ENCODE measurements around the gene KIAA0753. TPM values are rescaled to one million over a fixed set of nuclear protein-coding genes. Genes with fewer than 3 reads are reported as not detected.

Gene KIAA0753
- total and polyA plus RNA-seq, 9 donors: 12.1 to 32.3 (median 19.2) TPM

GRCh38 chr17:6684460-6684783 is 43.9 kb upstream of the KIAA0753 start:
- Histone ChIP-seq H3K9me3 (no peaks in the 10 kb centered on the region), H3K4me1 (ENCODE audit: insufficient read depth) (no peaks in the 10 kb centered on the region), H3K4me3 (no peak overlapping the region), H3K36me3 (no peaks in the 10 kb centered on the region), H3K27ac (no peak overlapping the region), H3K27me3 (no peaks in the 10 kb centered on the region)
- DNase-seq: no peak
- intact Hi-C loops (cut with DNase I): no loop called here
- TF ChIP-seq, protein P1, sequence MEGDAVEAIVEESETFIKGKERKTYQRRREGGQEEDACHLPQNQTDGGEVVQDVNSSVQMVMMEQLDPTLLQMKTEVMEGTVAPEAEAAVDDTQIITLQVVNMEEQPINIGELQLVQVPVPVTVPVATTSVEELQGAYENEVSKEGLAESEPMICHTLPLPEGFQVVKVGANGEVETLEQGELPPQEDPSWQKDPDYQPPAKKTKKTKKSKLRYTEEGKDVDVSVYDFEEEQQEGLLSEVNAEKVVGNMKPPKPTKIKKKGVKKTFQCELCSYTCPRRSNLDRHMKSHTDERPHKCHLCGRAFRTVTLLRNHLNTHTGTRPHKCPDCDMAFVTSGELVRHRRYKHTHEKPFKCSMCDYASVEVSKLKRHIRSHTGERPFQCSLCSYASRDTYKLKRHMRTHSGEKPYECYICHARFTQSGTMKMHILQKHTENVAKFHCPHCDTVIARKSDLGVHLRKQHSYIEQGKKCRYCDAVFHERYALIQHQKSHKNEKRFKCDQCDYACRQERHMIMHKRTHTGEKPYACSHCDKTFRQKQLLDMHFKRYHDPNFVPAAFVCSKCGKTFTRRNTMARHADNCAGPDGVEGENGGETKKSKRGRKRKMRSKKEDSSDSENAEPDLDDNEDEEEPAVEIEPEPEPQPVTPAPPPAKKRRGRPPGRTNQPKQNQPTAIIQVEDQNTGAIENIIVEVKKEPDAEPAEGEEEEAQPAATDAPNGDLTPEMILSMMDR (IDR thresholded peaks at IDR 0.05): no peak
- TF ChIP-seq POLR2A (IDR thresholded peaks at IDR 0.05) (no peak), EP300 (IDR thresholded peaks at IDR 0.05) (no peak)
- 63 to 69% (median 67%) methylated on average over 7 of the region's 7 CpGs for WGBS, 3 donors

DNA sequence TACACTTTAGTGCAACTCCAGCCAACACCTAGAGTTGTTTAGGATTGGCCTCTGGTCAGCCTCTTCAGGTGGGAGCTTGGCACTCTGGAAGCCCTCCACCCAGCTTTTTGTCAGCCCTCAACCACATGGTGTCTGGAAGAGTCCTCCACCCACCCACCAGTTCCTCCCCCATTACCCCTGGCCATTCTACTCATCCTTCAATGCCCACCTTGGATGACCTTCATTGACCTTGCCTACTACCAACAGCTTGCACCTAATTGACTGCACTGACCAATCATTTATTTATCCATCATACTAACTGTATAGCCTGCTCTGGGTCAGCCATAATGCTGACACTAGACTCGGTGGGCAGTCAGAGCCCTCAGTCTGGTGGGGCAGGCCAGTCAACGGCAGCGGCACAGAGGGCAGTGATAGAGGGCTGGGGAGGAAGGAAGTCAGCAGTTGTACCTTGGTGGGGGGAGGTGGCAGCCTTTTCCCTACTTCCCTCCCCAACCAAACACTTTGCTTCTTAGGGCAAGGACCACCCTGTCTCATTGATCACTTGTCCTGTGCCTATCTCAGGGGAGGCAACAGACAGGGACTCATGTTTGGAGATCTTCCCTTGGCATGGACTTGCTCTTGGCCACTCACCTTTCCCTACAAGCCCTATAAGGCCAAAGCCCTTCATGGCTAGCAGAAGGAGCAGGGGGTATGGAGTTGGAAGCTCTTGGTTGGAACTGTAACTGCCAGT is 43.4 kb upstream of the KIAA0753 start:
- DNase-seq: no peak
- H3K27ac ChIP-seq: no peak overlapping the region
- H3K27me3 ChIP-seq: no peaks in the 10 kb centered on the region
- H3K4me1 ChIP-seq (ENCODE audit: insufficient read depth): no peaks in the 10 kb centered on the region
- no peaks in the 10 kb centered on the region for H3K9me3 ChIP-seq
- H3K4me3 ChIP-seq: no peak overlapping the region
- TF ChIP-seq POLR2A (IDR thresholded peaks at IDR 0.05) (no peak), EP300 (IDR thresholded peaks at IDR 0.05) (no peak)
- TF ChIP-seq, protein P1 (IDR thresholded peaks at IDR 0.05): no peak
- intact Hi-C loops (cut with DNase I): no loop called here
- H3K36me3 ChIP-seq: no peaks in the 10 kb centered on the region
- 90 to 94% (median 92%) methylated on average over 3 of the region's 3 CpGs for WGBS, 3 donors

GRCh38 chr17:6683081-6683684 is 42.7 kb upstream of the KIAA0753 start:
- H3K27ac ChIP-seq: no peak overlapping the region
- TF ChIP-seq POLR2A (IDR thresholded peaks at IDR 0.05) (no peak), EP300 (IDR thresholded peaks at IDR 0.05) (no peak)
- TF ChIP-seq, protein P1 (IDR thresholded peaks at IDR 0.05): no peak
- H3K9me3 ChIP-seq: no peaks in the 10 kb centered on the region
- WGBS, 3 donors: 90 to 95% (median 93%) methylated on average over 3 of the region's 3 CpGs
- H3K36me3 ChIP-seq: no peaks in the 10 kb centered on the region
- no peak overlapping the region for H3K4me3 ChIP-seq
- no peaks in the 10 kb centered on the region for H3K27me3 ChIP-seq
- no peaks in the 10 kb centered on the region for H3K4me1 ChIP-seq (ENCODE audit: insufficient read depth)
- intact Hi-C loops (cut with DNase I): no loop called here
- DNase-seq: no peak

DNA sequence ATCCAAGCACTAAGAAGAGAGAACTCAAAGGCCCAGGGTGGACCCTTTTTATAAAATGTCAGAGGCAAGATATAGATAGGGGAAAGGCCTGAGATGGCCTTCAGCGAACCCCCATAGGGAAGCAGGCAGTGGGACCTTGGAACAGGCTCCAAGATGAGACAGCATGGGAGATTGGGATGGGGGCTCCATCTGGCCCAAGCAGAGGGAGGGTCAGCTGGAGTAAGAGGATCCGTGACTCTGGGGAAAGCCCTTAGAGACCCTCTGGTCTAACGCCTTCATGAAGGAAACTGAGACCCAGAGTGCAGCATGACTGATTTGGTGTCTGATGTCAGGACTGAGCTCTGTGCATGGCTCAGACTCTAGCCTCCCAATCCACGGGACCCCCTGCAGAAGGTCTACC is 41.8 kb upstream of the KIAA0753 start:
- H3K4me1 ChIP-seq (ENCODE audit: insufficient read depth): no peaks in the 10 kb centered on the region
- intact Hi-C loops (cut with DNase I): no loop called here
- 85 to 93% (median 91%) methylated on average over 4 of the region's 4 CpGs for WGBS, 3 donors
- no peak for DNase-seq
- TF ChIP-seq EP300 (IDR thresholded peaks at IDR 0.05): no peak
- TF ChIP-seq, protein P1 (IDR thresholded peaks at IDR 0.05): no peak
- TF ChIP-seq POLR2A (IDR thresholded peaks at IDR 0.05): no peak
- no peak overlapping the region for H3K4me3 ChIP-seq
- no peaks in the 10 kb centered on the region for H3K27me3 ChIP-seq
- no peaks in the 10 kb centered on the region for H3K36me3 ChIP-seq
- H3K9me3 ChIP-seq: no peaks in the 10 kb centered on the region
- H3K27ac ChIP-seq: no peak overlapping the region
